Neuronal stem cell (in vitro differentiated cells): ENCODE measurements around the gene SYPL2.

ENCODE experiments used
- DNase-seq: peaks from one replicate; pipeline ENCODE4 v3.0.0-alpha.2; 2013; ENCODE audit warnings: low spot score
- H2AFZ ChIP-seq: one replicate; pipeline ENCODE4 v1.6.1; 2013; ENCODE audit warnings: mild to moderate bottlenecking, low read length, inconsistent platforms
- H2AK5ac ChIP-seq: 2 replicates; pipeline ENCODE4 v1.6.1; 2013; ENCODE audit warnings: low read depth, mild to moderate bottlenecking, inconsistent platforms, low read length, moderate library complexity, mixed read lengths
- H2BK120ac ChIP-seq: 2 replicates; pipeline ENCODE4 v1.6.1; 2013; ENCODE audit warnings: low read depth, mild to moderate bottlenecking, inconsistent platforms, low read length, moderate library complexity, mixed read lengths
- H2BK12ac ChIP-seq: one replicate; pipeline ENCODE4 v1.6.1; 2013; ENCODE audit warnings: low read length, inconsistent platforms
- H2BK15ac ChIP-seq: 2 replicates; pipeline ENCODE4 v1.6.1; 2013; ENCODE audit warnings: mild to moderate bottlenecking, low read length, inconsistent platforms, mixed read lengths
- H2BK5ac ChIP-seq: one replicate; pipeline ENCODE4 v1.6.1; 2013; ENCODE audit warnings: inconsistent platforms, mild to moderate bottlenecking, low read length, moderate library complexity
- H3K14ac ChIP-seq: one replicate; pipeline ENCODE4 v1.6.1; 2013; ENCODE audit warnings: low read length, inconsistent platforms
- H3K18ac ChIP-seq: 2 replicates; pipeline ENCODE4 v1.6.1; 2013; ENCODE audit warnings: low read length, inconsistent platforms
- H3K23ac ChIP-seq: 2 replicates; pipeline ENCODE4 v1.6.1; 2013; ENCODE audit warnings: low read depth, mild to moderate bottlenecking, mixed read lengths, low read length, inconsistent platforms; ENCODE audit not compliant: poor library complexity
- H3K27ac ChIP-seq: replicated peaks from 3 replicates; pipeline ENCODE4 v1.5.1; 2013; ENCODE audit warnings: low read length, inconsistent platforms
- H3K27me3 ChIP-seq, 3 experiments: 2 replicates each; pipeline ENCODE4 v1.6.1; 2013; ENCODE audit warnings: low read length in 3 of 3, mild to moderate bottlenecking in 2 of 3, inconsistent platforms in 1 of 3, low read depth in 1 of 3, mixed read lengths in 1 of 3, moderate library complexity in 1 of 3; ENCODE audit not compliant: control insufficient read depth in 3 of 3, insufficient read depth in 3 of 3
- H3K36me3 ChIP-seq, 2 donors: replicated peaks in 1 of 2; 2 replicates each; pipeline ENCODE4 v1.6.1; 2013; ENCODE audit warnings: low read length in 2 of 2; ENCODE audit not compliant: control insufficient read depth in 2 of 2, insufficient read depth in 2 of 2
- H3K4ac ChIP-seq: 2 replicates; pipeline ENCODE4 v1.6.1; 2013; ENCODE audit warnings: inconsistent platforms, mild to moderate bottlenecking, low read length, moderate library complexity
- H3K4me1 ChIP-seq, 2 donors: 1 replicate in 1 of 2; 2 replicates in 1 of 2; pipeline ENCODE4 v1.6.1; 2013; ENCODE audit warnings: low read length in 2 of 2, low read depth in 1 of 2; ENCODE audit not compliant: control insufficient read depth in 2 of 2, insufficient read depth in 1 of 2
- H3K4me2 ChIP-seq: one replicate; pipeline ENCODE4 v1.6.1; 2013; ENCODE audit warnings: mild to moderate bottlenecking, low read length, inconsistent platforms; ENCODE audit not compliant: insufficient read depth, poor library complexity, severe bottlenecking
- H3K4me3 ChIP-seq, 2 donors: 2 replicates each; pipeline ENCODE4 v1.5.1; 2013; ENCODE audit warnings: low read length in 2 of 2, mild to moderate bottlenecking in 2 of 2, inconsistent platforms in 1 of 2, moderate library complexity in 1 of 2
- H3K79me1 ChIP-seq: one replicate; pipeline ENCODE4 v1.6.1; 2013; ENCODE audit warnings: low read depth, mild to moderate bottlenecking, inconsistent platforms, low read length, moderate library complexity
- H3K9ac ChIP-seq: one replicate; pipeline ENCODE4 v1.6.1; 2013; ENCODE audit warnings: mild to moderate bottlenecking, low read depth, low read length, inconsistent platforms; ENCODE audit not compliant: poor library complexity
- H3K9me3 ChIP-seq, 2 donors: replicated peaks in 1 of 2; 2 replicates each; pipeline versions ENCODE3 to v1.6.1; 2013; ENCODE audit warnings: low read length in 2 of 2, mild to moderate bottlenecking in 2 of 2, inconsistent platforms in 1 of 2, low read depth in 1 of 2, mixed read lengths in 1 of 2, moderate library complexity in 1 of 2; ENCODE audit not compliant: control insufficient read depth in 2 of 2, insufficient read depth in 1 of 2
- H4K8ac ChIP-seq: one replicate; pipeline ENCODE4 v1.6.1; 2013; ENCODE audit warnings: low read depth, mild to moderate bottlenecking, inconsistent platforms, low read length, moderate library complexity
- H4K91ac ChIP-seq: one replicate; pipeline ENCODE4 v1.6.1; 2013; ENCODE audit warnings: low read length, low read depth, mild to moderate bottlenecking, inconsistent platforms; ENCODE audit not compliant: poor library complexity
- WGBS, 2 donors: extraction: QIAGEN DNeasy Blood & Tissue Kit; methylation state at CpG; one replicate each; pipeline ENCODE4 v1.1.7; 2013; ENCODE audit warnings: missing lambda C conversion rate in 2 of 2, mixed read lengths in 1 of 2; ENCODE audit not compliant: insufficient read length in 2 of 2, insufficient replicate concordance in 1 of 2; ENCODE audit errors: extremely low coverage in 2 of 2; 5-methylcytosine and 5-hydroxymethylcytosine counted together

SYPL2 gene

GRCh38 chr1:109527098-109527811 is 60.9 kb downstream of the SYPL2 start:
- Histone ChIP-seq H2BK15ac (no peak overlapping the region), H3K4me3 (no peak overlapping the region), H3K9ac (no peak overlapping the region), H3K18ac (no peak overlapping the region), H2AFZ (no peak overlapping the region), H2BK12ac (no peak overlapping the region), H3K14ac (no peak overlapping the region), H3K4me2 (no peak overlapping the region), H2AK5ac (no peak overlapping the region), H4K91ac (no peak overlapping the region), H2BK5ac (no peak overlapping the region), H3K36me3 (no peaks in the 10 kb centered on the region), H3K27me3 (peaks cover 0 to 70% (median 0%) of the 10 kb centered on the region in 3 experiments), H3K27ac (no peak overlapping the region), H3K4ac (no peak overlapping the region), H4K8ac (no peak overlapping the region), H3K23ac (no peak overlapping the region), H3K4me1 (peaks cover 2 to 8% of the 10 kb centered on the region in 2 donors), H3K9me3 (no peaks in the 10 kb centered on the region), H2BK120ac (no peak overlapping the region), H3K79me1 (no peaks in the 10 kb centered on the region)
- no peak for DNase-seq
- WGBS, 2 donors: no CpG with 5 or more reads among the region's 14 CpGs

- H2BK15ac ChIP-seq: no peak overlapping the region
- no peaks in the 10 kb centered on the region for H3K79me1 ChIP-seq
- H3K9me3 ChIP-seq: no peaks in the 10 kb centered on the region
- H4K8ac ChIP-seq: no peak overlapping the region
- no peak overlapping the region for H3K23ac ChIP-seq
- H4K91ac ChIP-seq: no peak overlapping the region
- H3K4me3 ChIP-seq: no peak overlapping the region
- H3K9ac ChIP-seq: no peak overlapping the region
- no peak overlapping the region for H3K4me2 ChIP-seq
- no peak overlapping the region for H3K18ac ChIP-seq
- no peak overlapping the region for H3K27ac ChIP-seq
- H2BK5ac ChIP-seq: no peak overlapping the region
- no peak overlapping the region for H3K14ac ChIP-seq
- DNase-seq: no peak
- H3K4me1 ChIP-seq: peaks cover 6 to 12% of the 10 kb centered on the region in 2 donors
- H2BK120ac ChIP-seq: no peak overlapping the region
- no peak overlapping the region for H2AFZ ChIP-seq
- no peaks in the 10 kb centered on the region for H3K36me3 ChIP-seq
- H3K4ac ChIP-seq: no peak overlapping the region
- peaks cover 0 to 64% (median 0%) of the 10 kb centered on the region in 3 experiments for H3K27me3 ChIP-seq
- no CpG with 5 or more reads among the region's 9 CpGs for WGBS, 2 donors
- H2BK12ac ChIP-seq: no peak overlapping the region
- peak overlapping the region; percentile 2 for H2AK5ac ChIP-seq
Measured at GRCh38 chr1:109527846-109528695, 61.7 kb downstream of the SYPL2 start.

- H3K9ac ChIP-seq: no peak overlapping the region
- no peak overlapping the region for H4K8ac ChIP-seq
- DNase-seq: no peak
- H3K23ac ChIP-seq: no peak overlapping the region
- no peak overlapping the region for H2BK15ac ChIP-seq
- no peak overlapping the region for H2BK5ac ChIP-seq
- H3K36me3 ChIP-seq: no peaks in the 10 kb centered on the region
- no peak overlapping the region for H3K18ac ChIP-seq
- H3K14ac ChIP-seq: no peak overlapping the region
- H3K4me1 ChIP-seq: peaks cover 6 to 12% of the 10 kb centered on the region in 2 donors
- H3K27me3 ChIP-seq: peaks cover 0 to 63% (median 0%) of the 10 kb centered on the region in 3 experiments
- no peak overlapping the region for H4K91ac ChIP-seq
- no CpG with 5 or more reads among the region's 3 CpGs for WGBS, 2 donors
- no peaks in the 10 kb centered on the region for H3K9me3 ChIP-seq
- no peak overlapping the region for H3K4me2 ChIP-seq
- no peak overlapping the region for H3K4me3 ChIP-seq
- no peak overlapping the region for H2BK120ac ChIP-seq
- H3K4ac ChIP-seq: no peak overlapping the region
- H2BK12ac ChIP-seq: no peak overlapping the region
- no peak overlapping the region for H2AFZ ChIP-seq
- no peak overlapping the region for H3K27ac ChIP-seq
- no peak overlapping the region for H2AK5ac ChIP-seq
- H3K79me1 ChIP-seq: no peaks in the 10 kb centered on the region
Measured at GRCh38 chr1:109528712-109529111, 62.4 kb downstream of the SYPL2 start.

- H3K27ac ChIP-seq: no peak overlapping the region
- no peaks in the 10 kb centered on the region for H3K79me1 ChIP-seq
- H2BK5ac ChIP-seq: no peak overlapping the region
- H2AFZ ChIP-seq: peak overlapping the region; percentile 24
- peaks cover 0 to 58% (median 0%) of the 10 kb centered on the region in 3 experiments for H3K27me3 ChIP-seq
- no peak overlapping the region for H3K4me2 ChIP-seq
- no peak overlapping the region for H3K14ac ChIP-seq
- H2BK12ac ChIP-seq: no peak overlapping the region
- no peak overlapping the region for H3K4ac ChIP-seq
- H3K18ac ChIP-seq: peak overlapping the region; percentile 80
- no peak overlapping the region for H4K91ac ChIP-seq
- no peak for DNase-seq
- H3K4me1 ChIP-seq: peaks cover 6 to 12% of the 10 kb centered on the region in 2 donors
- no peak overlapping the region for H2AK5ac ChIP-seq
- H2BK15ac ChIP-seq: peak overlapping the region; percentile 62
- H3K9ac ChIP-seq: peak overlapping the region; percentile 4
- H4K8ac ChIP-seq: no peak overlapping the region
- no peak overlapping the region for H3K4me3 ChIP-seq
- no peaks in the 10 kb centered on the region for H3K9me3 ChIP-seq
- no peaks in the 10 kb centered on the region for H3K36me3 ChIP-seq
- WGBS, 2 donors: no CpG with 5 or more reads among the region's 8 CpGs
- H2BK120ac ChIP-seq: no peak overlapping the region
- H3K23ac ChIP-seq: no peak overlapping the region
Measured at GRCh38 chr1:109529881-109530456, 63.6 kb downstream of the SYPL2 start.
